ENCODE results near the gene CLEC3B.

The CLEC3B gene

GRCh38 chr3:45078910-45079522 lies 52.9 kb downstream of the CLEC3B start (continued):
- TF ChIP-seq TSHZ1 (tag by site-specific recombination; IDR thresholded peaks at IDR 0.05; ENCODE audit: borderline replicate concordance) = no peak
- TF ChIP-seq ZNF202 (tag by site-specific recombination; IDR thresholded peaks at IDR 0.05; ENCODE audit: borderline replicate concordance) = no peak
- no peak for TF ChIP-seq ZNF133 (tag by site-specific recombination; IDR thresholded peaks at IDR 0.05)
- no peak for TF ChIP-seq ZNF510 (tag by site-specific recombination; IDR thresholded peaks at IDR 0.05; ENCODE audit: insufficient replicate concordance)
- no peak for TF ChIP-seq ZNF223 (tag by site-specific recombination; IDR thresholded peaks at IDR 0.05)

- H3K4me1 ChIP-seq (ENCODE audit: control insufficient read depth, insufficient read depth, low read length) = no peaks in the 10 kb centered on the region
- H3K27ac ChIP-seq (ENCODE audit: extremely low read depth, low read depth, low read length) = no peak overlapping the region
- CTCF ChIA-PET = interaction anchor here (1.0 kb wide), 1 partner anchor 12 kb away, joined by 4 read pairs; no protein-coding TSS in a partner anchor
- POLR2A ChIA-PET = no interaction called here
- H3K36me3 ChIP-seq (ENCODE audit: control insufficient read depth in 2 of 2, insufficient read depth in 1 of 2, low read length in 2 of 2) = no peaks in the 10 kb centered on the region
- H3K9me3 ChIP-seq (ENCODE audit: control insufficient read depth, insufficient read depth, low read depth, low read length) = no peaks in the 10 kb centered on the region
- TF ChIP-seq ZNF112 (tag by site-specific recombination; IDR thresholded peaks at IDR 0.05) = no peak
- TF ChIP-seq ZNF768 (tag by site-specific recombination; IDR thresholded peaks at IDR 0.05) = no peak
- no peak for TF ChIP-seq ZNF155 (tag by site-specific recombination; IDR thresholded peaks at IDR 0.05)
- TF ChIP-seq ZNF148 (tag by site-specific recombination; IDR thresholded peaks at IDR 0.05; ENCODE audit: borderline replicate concordance) = no peak
- TF ChIP-seq ZBTB17 (tag by site-specific recombination; IDR thresholded peaks at IDR 0.05) = no peak
- no peak for TF ChIP-seq ZNF280C (tag by site-specific recombination; IDR thresholded peaks at IDR 0.05)
- no peak for TF ChIP-seq HOXC10 (CRISPR knock-in tag; IDR thresholded peaks at IDR 0.05)
- TF ChIP-seq KLF8 (tag by site-specific recombination; IDR thresholded peaks at IDR 0.05) = no peak
- TF ChIP-seq ZNF174 (tag by site-specific recombination; IDR thresholded peaks at IDR 0.05) = no peak
- TF ChIP-seq ZFHX2 (tag by site-specific recombination; conservative IDR thresholded peaks at IDR 0.05) = no peak
- TF ChIP-seq ZNF354C (tag by site-specific recombination; IDR thresholded peaks at IDR 0.05; ENCODE audit: borderline replicate concordance, low read depth) = no peak
- TF ChIP-seq RBAK (tag by site-specific recombination; IDR thresholded peaks at IDR 0.05) = no peak
- no peak for TF ChIP-seq ZNF362 (tag by site-specific recombination; IDR thresholded peaks at IDR 0.05)
- TF ChIP-seq ZNF202 (tag by site-specific recombination; IDR thresholded peaks at IDR 0.05; ENCODE audit: borderline replicate concordance) = no peak
- no peak for TF ChIP-seq KLF10 (tag by site-specific recombination; IDR thresholded peaks at IDR 0.05)
- TF ChIP-seq SP2 (tag by site-specific recombination; IDR thresholded peaks at IDR 0.05) = no peak
- no peak for TF ChIP-seq ZNF449 (tag by site-specific recombination; IDR thresholded peaks at IDR 0.05)
- no peak for TF ChIP-seq ELK4 (IDR thresholded peaks at IDR 0.05; ENCODE audit: borderline replicate concordance, low read depth, low read length)
- no peak overlapping the region for H3K4me3 ChIP-seq (ENCODE audit: low read depth, low read length)
Measured at GRCh38 chr3:45079715-45080114, 53.6 kb downstream of the CLEC3B start.
